Panc1 (cell line): ENCODE measurements around the gene RNF130. TPM values are rescaled to one million over a fixed set of nuclear protein-coding genes. Genes with fewer than 3 reads are reported as not detected.
A peak's percentile ranks its signal among the peaks of the same experiment; 100 is the strongest.

Source experiments
- ATAC-seq: fragments of 200-7000 bp; cut with Tn5 transposase; 2 replicates; pipeline ENCODE4 v1.9.1; 2020; ENCODE audit warnings: mild to moderate bottlenecking, moderate library complexity
- BruUV-seq: library from RNA; stranded (reverse); fragments of 400-500 nt; replicated peaks from 2 replicates; lab custom pipeline; 2021; lab: Mats Ljungman, UMichigan
- CTCF ChIA-PET: fragments of 300-600 bp; sonication (Branson Sonifier 250); formaldehyde crosslinking; loops from one replicate; lab custom pipeline; 2022; ENCODE audit warnings: antibody characterized with exemption; lab: Charles Lee
- POLR2A ChIA-PET: fragments of 300-600 bp; sonication (Branson Sonifier 250); formaldehyde crosslinking; loops from one replicate; lab custom pipeline; 2022; ENCODE audit warnings: antibody characterized with exemption; lab: Charles Lee
- DNase-seq: peaks from one replicate; pipeline ENCODE4 v3.0.0-alpha.2; 2010; ENCODE audit warnings: low read depth, low spot score
- H3K27ac ChIP-seq: 2 replicates; pipeline ENCODE4 v1.5.1; 2011; ENCODE audit warnings: mild to moderate bottlenecking, low read length, inconsistent platforms
- H3K27me3 ChIP-seq: fragments of 200-500 bp; sonication (Bioruptor generic); 2 replicates; pipeline ENCODE4 v1.6.0; 2014; ENCODE audit warnings: low read length, inconsistent platforms; ENCODE audit not compliant: control insufficient read depth, insufficient read depth
- H3K36me3 ChIP-seq: fragments of 200-500 bp; sonication (Bioruptor generic); 2 replicates; pipeline ENCODE4 v1.5.1; 2014; ENCODE audit warnings: inconsistent platforms, mild to moderate bottlenecking, low read length, moderate library complexity; ENCODE audit not compliant: control insufficient read depth, insufficient read depth
- H3K4me1 ChIP-seq: 2 replicates; pipeline ENCODE4 v1.5.1; 2011; ENCODE audit warnings: inconsistent platforms, mild to moderate bottlenecking, low read length, moderate library complexity; ENCODE audit not compliant: control insufficient read depth, insufficient read depth
- H3K4me3 ChIP-seq, 2 experiments: 2 replicates each; pipeline ENCODE4 v1.5.1; 2011 to 2012; ENCODE audit warnings: low read depth in 2 of 2, low read length in 2 of 2, mild to moderate bottlenecking in 2 of 2, inconsistent platforms in 1 of 2, moderate library complexity in 1 of 2
- H3K9me3 ChIP-seq: fragments of 200-500 bp; sonication (Bioruptor generic); 2 replicates; pipeline ENCODE4 v1.5.1; 2014; ENCODE audit warnings: low read depth, mild to moderate bottlenecking, inconsistent platforms, low read length, moderate library complexity; ENCODE audit not compliant: control insufficient read depth, insufficient read depth
- POLR2AphosphoS5 ChIP-seq: IDR thresholded peaks from 2 replicates; pipeline ENCODE4 v1.6.1; 2012; ENCODE audit warnings: mild to moderate bottlenecking, low read depth, low read length, moderate library complexity
- SIN3A ChIP-seq: IDR thresholded peaks from 2 replicates; pipeline ENCODE4 v1.6.1; 2012; ENCODE audit warnings: low read depth, mild to moderate bottlenecking, low read length, moderate library complexity, borderline replicate concordance; ENCODE audit not compliant: insufficient read depth
- TCF7L2 ChIP-seq: IDR thresholded peaks from 2 replicates; pipeline ENCODE4 v1.6.1; 2011; ENCODE audit warnings: mild to moderate bottlenecking, low read depth, low read length, inconsistent platforms
- in situ Hi-C: cut with HindIII; loops from 2 replicates; pipeline ENCODE4 v1.10.0; 2016; ENCODE audit warnings: low sequenced_read_pairs, low pct_unique_long_range_greater_than_20kb
- intact Hi-C: fragments of 100-400 bp; cut with micrococcal nuclease; formaldehyde crosslinking; loops from one replicate; pipeline ENCODE4 v1.10.0; 2022; ENCODE audit not compliant: unreplicated experiment
- total RNA-seq: library from RNA; stranded (reverse); gene quantifications from one replicate; pipeline ENCODE4 v1.2.1, GENCODE V29; 2021; ENCODE audit not compliant: unreplicated experiment
- TF ChIP-seq, protein P1 (sequence below), 2 experiments: IDR thresholded peaks; 2 replicates each; pipeline ENCODE4 v1.6.1; 2011 to 2012; ENCODE audit warnings: low read depth in 2 of 2, control low read depth in 1 of 2, low read length in 1 of 2, mild to moderate bottlenecking in 1 of 2, moderate library complexity in 1 of 2; ENCODE audit not compliant: insufficient read depth in 1 of 2
- TF ChIP-seq, protein P2 (sequence below): fragments of 450-650 bp; IDR thresholded peaks from 2 replicates; pipeline ENCODE4 v1.5.1; 2017; ENCODE audit warnings: mild to moderate bottlenecking

Gene RNF130
- total RNA-seq, 1 experiment from 2014 or later = 73.1 TPM

DNA sequence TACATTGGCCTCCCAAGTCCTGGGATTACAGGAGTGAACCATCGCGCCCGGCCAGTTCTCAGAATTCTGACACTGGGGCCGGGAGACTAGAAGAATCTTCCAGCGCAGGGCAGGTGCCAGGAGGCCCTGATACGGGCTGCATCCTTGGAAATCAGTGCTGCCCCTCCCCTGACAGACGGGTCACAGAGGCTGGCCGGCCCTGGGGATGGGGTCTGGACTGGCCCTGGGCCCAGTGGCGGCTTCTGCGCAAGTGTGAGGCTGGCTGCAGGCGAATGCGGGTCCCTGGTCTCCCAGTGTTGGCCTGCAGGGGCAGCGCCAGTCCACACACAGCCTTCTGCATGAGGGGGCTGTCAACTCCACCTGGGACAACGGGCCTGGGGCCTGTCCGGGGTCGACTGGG is 163.0 kb downstream of the RNF130 start:
- no peaks in the 10 kb centered on the region for H3K9me3 ChIP-seq
- intact Hi-C loops (no loop called here), in situ Hi-C loops (no loop called here)
- peaks cover 3% of the 10 kb centered on the region for H3K36me3 ChIP-seq
- DNase-seq = no peak
- ChIA-PET CTCF (no interaction called here), POLR2A (no interaction called here)
- H3K4me3 ChIP-seq = no peak overlapping the region
- H3K4me1 ChIP-seq = peaks cover 7% of the 10 kb centered on the region; the same call in 1 of the 2 replicates
- no TSS peak for BruUV-seq
- H3K27me3 ChIP-seq = no peaks in the 10 kb centered on the region
- H3K27ac ChIP-seq = no peak overlapping the region
- TF ChIP-seq, protein P1, sequence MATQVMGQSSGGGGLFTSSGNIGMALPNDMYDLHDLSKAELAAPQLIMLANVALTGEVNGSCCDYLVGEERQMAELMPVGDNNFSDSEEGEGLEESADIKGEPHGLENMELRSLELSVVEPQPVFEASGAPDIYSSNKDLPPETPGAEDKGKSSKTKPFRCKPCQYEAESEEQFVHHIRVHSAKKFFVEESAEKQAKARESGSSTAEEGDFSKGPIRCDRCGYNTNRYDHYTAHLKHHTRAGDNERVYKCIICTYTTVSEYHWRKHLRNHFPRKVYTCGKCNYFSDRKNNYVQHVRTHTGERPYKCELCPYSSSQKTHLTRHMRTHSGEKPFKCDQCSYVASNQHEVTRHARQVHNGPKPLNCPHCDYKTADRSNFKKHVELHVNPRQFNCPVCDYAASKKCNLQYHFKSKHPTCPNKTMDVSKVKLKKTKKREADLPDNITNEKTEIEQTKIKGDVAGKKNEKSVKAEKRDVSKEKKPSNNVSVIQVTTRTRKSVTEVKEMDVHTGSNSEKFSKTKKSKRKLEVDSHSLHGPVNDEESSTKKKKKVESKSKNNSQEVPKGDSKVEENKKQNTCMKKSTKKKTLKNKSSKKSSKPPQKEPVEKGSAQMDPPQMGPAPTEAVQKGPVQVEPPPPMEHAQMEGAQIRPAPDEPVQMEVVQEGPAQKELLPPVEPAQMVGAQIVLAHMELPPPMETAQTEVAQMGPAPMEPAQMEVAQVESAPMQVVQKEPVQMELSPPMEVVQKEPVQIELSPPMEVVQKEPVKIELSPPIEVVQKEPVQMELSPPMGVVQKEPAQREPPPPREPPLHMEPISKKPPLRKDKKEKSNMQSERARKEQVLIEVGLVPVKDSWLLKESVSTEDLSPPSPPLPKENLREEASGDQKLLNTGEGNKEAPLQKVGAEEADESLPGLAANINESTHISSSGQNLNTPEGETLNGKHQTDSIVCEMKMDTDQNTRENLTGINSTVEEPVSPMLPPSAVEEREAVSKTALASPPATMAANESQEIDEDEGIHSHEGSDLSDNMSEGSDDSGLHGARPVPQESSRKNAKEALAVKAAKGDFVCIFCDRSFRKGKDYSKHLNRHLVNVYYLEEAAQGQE (IDR thresholded peaks at IDR 0.05; ENCODE audit: insufficient read depth in 1 of 2, low read depth in 2 of 2, low read length in 1 of 2) = no peak
- no peak for TF ChIP-seq POLR2AphosphoS5
- TF ChIP-seq TCF7L2 = no peak
- TF ChIP-seq, protein P2, sequence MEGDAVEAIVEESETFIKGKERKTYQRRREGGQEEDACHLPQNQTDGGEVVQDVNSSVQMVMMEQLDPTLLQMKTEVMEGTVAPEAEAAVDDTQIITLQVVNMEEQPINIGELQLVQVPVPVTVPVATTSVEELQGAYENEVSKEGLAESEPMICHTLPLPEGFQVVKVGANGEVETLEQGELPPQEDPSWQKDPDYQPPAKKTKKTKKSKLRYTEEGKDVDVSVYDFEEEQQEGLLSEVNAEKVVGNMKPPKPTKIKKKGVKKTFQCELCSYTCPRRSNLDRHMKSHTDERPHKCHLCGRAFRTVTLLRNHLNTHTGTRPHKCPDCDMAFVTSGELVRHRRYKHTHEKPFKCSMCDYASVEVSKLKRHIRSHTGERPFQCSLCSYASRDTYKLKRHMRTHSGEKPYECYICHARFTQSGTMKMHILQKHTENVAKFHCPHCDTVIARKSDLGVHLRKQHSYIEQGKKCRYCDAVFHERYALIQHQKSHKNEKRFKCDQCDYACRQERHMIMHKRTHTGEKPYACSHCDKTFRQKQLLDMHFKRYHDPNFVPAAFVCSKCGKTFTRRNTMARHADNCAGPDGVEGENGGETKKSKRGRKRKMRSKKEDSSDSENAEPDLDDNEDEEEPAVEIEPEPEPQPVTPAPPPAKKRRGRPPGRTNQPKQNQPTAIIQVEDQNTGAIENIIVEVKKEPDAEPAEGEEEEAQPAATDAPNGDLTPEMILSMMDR = no peak; the same call in 1 of the 2 replicates
- TF ChIP-seq SIN3A = no peak
- peak; percentile 50 for ATAC-seq

DNA sequence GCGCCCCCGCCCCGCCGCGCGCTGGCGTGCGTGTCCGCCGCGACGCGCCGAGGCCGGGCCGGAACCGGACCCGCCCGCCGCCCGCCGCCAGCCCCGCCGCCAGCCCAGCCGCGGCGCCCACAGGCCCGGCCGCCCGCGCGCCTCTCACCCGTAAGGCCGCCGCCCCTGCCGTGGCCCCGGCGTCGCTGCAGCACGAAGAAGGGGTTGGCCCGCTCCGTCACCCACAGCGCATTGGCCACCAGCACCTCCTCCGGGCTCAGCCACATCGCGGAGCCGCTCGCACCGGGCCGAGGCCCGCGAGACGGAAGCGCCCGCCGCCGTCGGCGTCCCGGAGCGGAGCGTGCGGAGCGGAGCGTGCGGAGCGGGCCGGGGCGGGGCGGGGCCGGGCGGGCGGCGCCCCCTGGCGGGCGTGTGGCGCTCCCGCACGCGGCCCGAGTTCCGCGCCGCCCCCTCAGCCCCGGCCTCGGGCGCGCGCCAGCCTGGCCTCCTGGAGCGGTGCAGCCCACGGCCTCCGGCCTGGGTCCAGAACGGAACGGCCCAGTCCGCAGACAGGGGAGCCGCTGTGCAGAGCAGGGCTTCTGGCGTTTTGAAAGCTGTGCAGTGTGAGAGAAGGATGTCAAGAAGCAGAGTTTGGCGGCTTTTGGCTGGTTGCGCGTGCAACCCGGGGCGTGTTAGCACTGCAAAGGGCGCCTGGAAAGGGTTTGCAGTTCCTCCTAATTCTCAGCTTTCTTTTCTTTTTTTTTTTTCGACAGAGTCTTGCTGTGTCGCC is 163.8 kb downstream of the RNF130 start, which contains the start of gene TBC1D9B:
TSS of gene TBC1D9B (minus strand) at position 342 of the 769 bp plus-strand sequence. CDS start at position 266, 76 bp downstream.
- peaks cover 7% of the 10 kb centered on the region; the same call in 1 of the 2 replicates for H3K4me1 ChIP-seq
- H3K27ac ChIP-seq = peak within 1 kb of the TSS; percentile 82
- no TSS peak for BruUV-seq
- CTCF ChIA-PET = no interaction called here
- TF ChIP-seq, protein P2 = peak; percentile 96
- TF ChIP-seq, protein P1 (IDR thresholded peaks at IDR 0.05; ENCODE audit: insufficient read depth in 1 of 2, low read depth in 2 of 2, low read length in 1 of 2) = no peak
- TF ChIP-seq TCF7L2 = no peak
- TF ChIP-seq POLR2AphosphoS5 = peak; percentile 64
- peak; percentile 43; the same call in 1 of the 2 replicates for TF ChIP-seq SIN3A
- H3K9me3 ChIP-seq = no peaks in the 10 kb centered on the region
- H3K27me3 ChIP-seq = no peaks in the 10 kb centered on the region
- H3K4me3 ChIP-seq = peak within 1 kb of the TSS; percentile 71 to 81
- ATAC-seq (peak; percentile 95), DNase-seq (no peak)
- intact Hi-C loops = no loop called here
- POLR2A ChIA-PET = no interaction called here
- H3K36me3 ChIP-seq = peaks cover 3% of the 10 kb centered on the region
- in situ Hi-C loops = no loop called here
